HG02970 (cell line): ENCODE results near the gene TMEM40.

Experiments
- ATAC-seq: cut with Tn5 transposase; IDR thresholded peaks from one replicate; pipeline ENCODE4 v1.9.1; 2021; ENCODE audit warnings: mild to moderate bottlenecking, moderate library complexity, moderate number of reproducible peaks; ENCODE audit not compliant: unreplicated experiment, low FRiP score

TMEM40 gene

DNA sequence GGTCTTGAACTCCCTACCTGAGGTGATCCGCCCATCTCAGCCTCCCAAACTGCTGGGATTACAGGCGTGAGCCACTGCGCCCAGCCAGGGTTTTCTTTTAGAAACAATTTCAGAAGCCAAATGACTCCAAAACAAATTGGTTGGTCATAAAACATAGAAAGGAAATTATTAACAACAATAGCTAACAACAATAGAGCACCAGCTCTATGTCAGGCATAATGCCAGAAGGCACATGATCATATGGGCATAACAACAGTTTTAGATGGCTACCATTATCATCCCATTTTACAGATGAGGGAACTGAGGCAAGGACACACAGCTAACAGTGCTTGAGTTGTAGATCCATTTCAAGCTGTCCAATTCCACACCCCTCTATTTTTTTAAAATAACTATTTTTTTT, 73.0 kb downstream of the TMEM40 start:
- ATAC-seq = no peak
